Measurements from ENCODE around the gene RAB5B.

The RAB5B gene

DNA sequence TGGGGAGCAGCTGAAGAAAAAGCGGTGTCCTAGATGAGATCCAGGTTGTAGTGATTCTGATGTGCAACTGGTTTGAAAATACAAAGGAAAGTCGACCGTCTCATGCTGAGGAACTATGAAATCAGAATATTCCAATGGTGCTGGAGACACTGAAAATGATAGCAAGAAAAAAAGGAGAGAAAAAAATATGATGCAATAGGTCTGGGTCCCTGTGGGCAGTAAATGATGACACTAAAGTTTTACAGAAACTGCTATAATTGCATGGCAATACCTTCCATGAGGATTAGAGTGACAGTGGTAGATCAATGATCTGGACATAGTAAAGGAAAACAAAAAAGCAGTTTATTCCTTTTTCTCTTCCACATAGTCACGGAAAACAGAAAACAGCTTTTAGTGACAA lies 48.5 kb upstream of the RAB5B start:
- TF ChIP-seq, protein P1, sequence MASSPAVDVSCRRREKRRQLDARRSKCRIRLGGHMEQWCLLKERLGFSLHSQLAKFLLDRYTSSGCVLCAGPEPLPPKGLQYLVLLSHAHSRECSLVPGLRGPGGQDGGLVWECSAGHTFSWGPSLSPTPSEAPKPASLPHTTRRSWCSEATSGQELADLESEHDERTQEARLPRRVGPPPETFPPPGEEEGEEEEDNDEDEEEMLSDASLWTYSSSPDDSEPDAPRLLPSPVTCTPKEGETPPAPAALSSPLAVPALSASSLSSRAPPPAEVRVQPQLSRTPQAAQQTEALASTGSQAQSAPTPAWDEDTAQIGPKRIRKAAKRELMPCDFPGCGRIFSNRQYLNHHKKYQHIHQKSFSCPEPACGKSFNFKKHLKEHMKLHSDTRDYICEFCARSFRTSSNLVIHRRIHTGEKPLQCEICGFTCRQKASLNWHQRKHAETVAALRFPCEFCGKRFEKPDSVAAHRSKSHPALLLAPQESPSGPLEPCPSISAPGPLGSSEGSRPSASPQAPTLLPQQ (tag by site-specific recombination; IDR thresholded peaks at IDR 0.05), result peak; percentile 25; the same call in 1 of the 2 replicates
- TF ChIP-seq KLF16 (tag by site-specific recombination; IDR thresholded peaks at IDR 0.05) (0 out of 2 replicates have a peak, but pooled peaks have one; percentile 37), ZBTB48 (tag by site-specific recombination; IDR thresholded peaks at IDR 0.05) (no peak)
- ChIA-PET POLR2A (interaction anchor here (2.1 to 4.4 kb wide), 3 partner anchors 20 to 107 kb away, joined by 12 to 42 read pairs (median 22); partner anchors contain the start of genes DNAJC14, ORMDL2 and SARNP), CTCF (interaction anchor here (0.6 to 3.4 kb wide), 8 partner anchors 8 to 1682 kb away, joined by 3 to 28 read pairs (median 8); partner anchors contain the start of genes DNAJC14 and RAB5B)
- H3K27ac ChIP-seq (ENCODE audit: extremely low read depth, low read depth, low read length), result no peak overlapping the region
- no peaks in the 10 kb centered on the region for H3K9me3 ChIP-seq (ENCODE audit: control insufficient read depth, insufficient read depth, low read depth, low read length)
- peaks cover 17 to 22% of the 10 kb centered on the region in 2 experiments for H3K36me3 ChIP-seq (ENCODE audit: control insufficient read depth in 2 of 2, insufficient read depth in 1 of 2, low read length in 2 of 2)
- no peaks in the 10 kb centered on the region for H3K4me1 ChIP-seq (ENCODE audit: control insufficient read depth, insufficient read depth, low read length)
- H3K4me3 ChIP-seq (ENCODE audit: low read depth, low read length), result no peak overlapping the region

DNA sequence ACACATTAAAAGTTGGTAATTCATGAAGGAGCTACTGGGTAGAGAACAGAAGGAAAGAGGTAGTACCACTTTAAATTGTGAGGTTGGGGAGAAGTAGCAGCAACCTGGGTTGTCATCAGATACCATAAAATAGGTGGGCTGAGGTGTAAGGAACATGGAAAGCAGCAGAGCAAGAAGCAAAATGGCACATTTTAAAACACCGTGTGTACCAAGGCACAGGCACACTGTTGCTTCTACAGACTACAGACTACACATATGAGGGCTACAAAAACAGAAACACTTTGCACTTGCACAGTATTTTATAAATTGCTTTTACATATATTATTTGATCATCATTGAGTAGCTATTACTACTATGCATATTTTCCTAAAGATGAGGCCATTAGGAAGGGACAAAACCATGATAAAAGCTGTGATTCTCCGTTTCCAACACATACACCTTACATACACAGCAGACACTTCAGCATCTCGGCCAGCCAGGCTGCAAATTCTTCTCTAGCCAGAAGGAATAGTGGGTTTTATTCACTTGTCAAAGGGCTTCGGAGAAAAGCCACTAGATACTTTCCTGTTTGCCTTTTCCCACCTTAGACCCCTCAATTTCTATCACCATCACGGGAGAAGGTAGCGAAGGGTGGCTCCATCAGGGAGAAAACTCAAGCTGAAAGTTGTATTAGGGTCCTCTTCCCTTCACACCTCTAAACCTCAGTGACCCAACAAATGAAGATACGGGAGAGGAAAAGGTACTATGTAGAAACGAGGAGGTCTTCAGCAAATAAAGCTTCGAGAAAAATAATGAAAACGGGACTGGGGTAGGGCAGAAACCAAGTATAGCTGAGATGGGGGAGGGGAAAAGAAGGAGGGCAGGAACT lies 47.8 kb upstream of the RAB5B start:
- ChIA-PET POLR2A (interaction anchor here (0.9 to 4.4 kb wide), 7 partner anchors 21 to 188 kb away, joined by 4 to 42 read pairs (median 12); partner anchors contain the start of genes DNAJC14, ORMDL2, RAB5B and SARNP), CTCF (interaction anchor here (0.6 to 3.4 kb wide), 29 partner anchors 9 to 1935 kb away, joined by 3 to 28 read pairs (median 3); partner anchors contain the start of genes DNAJC14, ORMDL2, RAB5B and SARNP)
- Histone ChIP-seq H3K9me3 (ENCODE audit: control insufficient read depth, insufficient read depth, low read depth, low read length) (no peaks in the 10 kb centered on the region), H3K4me3 (ENCODE audit: low read depth, low read length) (peak overlapping the region; percentile 80), H3K36me3 (ENCODE audit: control insufficient read depth in 2 of 2, insufficient read depth in 1 of 2, low read length in 2 of 2) (peaks cover 14 to 22% of the 10 kb centered on the region in 2 experiments; a peak in 2 of 3 replicates), H3K4me1 (ENCODE audit: control insufficient read depth, insufficient read depth, low read length) (no peaks in the 10 kb centered on the region; the same call in 1 of the 2 replicates), H3K27ac (ENCODE audit: extremely low read depth, low read depth, low read length) (peak overlapping the region; percentile 94)
- TF ChIP-seq ZSCAN30 (tag by site-specific recombination; IDR thresholded peaks at IDR 0.05) (no peak), MEIS1 (CRISPR knock-in tag; IDR thresholded peaks at IDR 0.05; ENCODE audit: borderline replicate concordance) (no peak), SCRT2 (tag by site-specific recombination; IDR thresholded peaks at IDR 0.05) (peak; percentile 89), ZNF335 (tag by site-specific recombination; conservative IDR thresholded peaks at IDR 0.05) (peak; percentile 98), GLIS2 (tag by site-specific recombination; IDR thresholded peaks at IDR 0.05) (no peak), ZNF2 (tag by site-specific recombination; IDR thresholded peaks at IDR 0.05) (no peak), KLF16 (tag by site-specific recombination; IDR thresholded peaks at IDR 0.05) (no peak), ZNF366 (tag by site-specific recombination; conservative IDR thresholded peaks at IDR 0.05) (peak; percentile 91; the same call in 1 of the 2 replicates), PRDM1 (tag by site-specific recombination; IDR thresholded peaks at IDR 0.05) (peak; percentile 88), ZNF76 (tag by site-specific recombination; IDR thresholded peaks at IDR 0.05; ENCODE audit: borderline replicate concordance, low read depth) (no peak), BCL11A (tag by site-specific recombination; IDR thresholded peaks at IDR 0.05; ENCODE audit: low read depth) (peak; percentile 92; the same call in 1 of the 2 replicates)
- TF ChIP-seq, protein P2, sequence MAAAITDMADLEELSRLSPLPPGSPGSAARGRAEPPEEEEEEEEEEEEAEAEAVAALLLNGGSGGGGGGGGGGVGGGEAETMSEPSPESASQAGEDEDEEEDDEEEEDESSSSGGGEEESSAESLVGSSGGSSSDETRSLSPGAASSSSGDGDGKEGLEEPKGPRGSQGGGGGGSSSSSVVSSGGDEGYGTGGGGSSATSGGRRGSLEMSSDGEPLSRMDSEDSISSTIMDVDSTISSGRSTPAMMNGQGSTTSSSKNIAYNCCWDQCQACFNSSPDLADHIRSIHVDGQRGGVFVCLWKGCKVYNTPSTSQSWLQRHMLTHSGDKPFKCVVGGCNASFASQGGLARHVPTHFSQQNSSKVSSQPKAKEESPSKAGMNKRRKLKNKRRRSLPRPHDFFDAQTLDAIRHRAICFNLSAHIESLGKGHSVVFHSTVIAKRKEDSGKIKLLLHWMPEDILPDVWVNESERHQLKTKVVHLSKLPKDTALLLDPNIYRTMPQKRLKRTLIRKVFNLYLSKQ (tag by site-specific recombination; IDR thresholded peaks at IDR 0.05; ENCODE audit: borderline replicate concordance), result no peak
- TF ChIP-seq, protein P1 (tag by site-specific recombination; IDR thresholded peaks at IDR 0.05), result peak; percentile 40; the same call in 1 of the 2 replicates
- TF ChIP-seq, protein P3, sequence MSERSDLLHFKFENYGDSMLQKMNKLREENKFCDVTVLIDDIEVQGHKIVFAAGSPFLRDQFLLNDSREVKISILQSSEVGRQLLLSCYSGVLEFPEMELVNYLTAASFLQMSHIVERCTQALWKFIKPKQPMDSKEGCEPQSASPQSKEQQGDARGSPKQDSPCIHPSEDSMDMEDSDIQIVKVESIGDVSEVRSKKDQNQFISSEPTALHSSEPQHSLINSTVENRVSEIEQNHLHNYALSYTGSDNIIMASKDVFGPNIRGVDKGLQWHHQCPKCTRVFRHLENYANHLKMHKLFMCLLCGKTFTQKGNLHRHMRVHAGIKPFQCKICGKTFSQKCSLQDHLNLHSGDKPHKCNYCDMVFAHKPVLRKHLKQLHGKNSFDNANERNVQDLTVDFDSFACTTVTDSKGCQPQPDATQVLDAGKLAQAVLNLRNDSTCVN (tag by site-specific recombination; optimal IDR thresholded peaks at IDR 0.05), result no peak
- TF ChIP-seq, protein P4, sequence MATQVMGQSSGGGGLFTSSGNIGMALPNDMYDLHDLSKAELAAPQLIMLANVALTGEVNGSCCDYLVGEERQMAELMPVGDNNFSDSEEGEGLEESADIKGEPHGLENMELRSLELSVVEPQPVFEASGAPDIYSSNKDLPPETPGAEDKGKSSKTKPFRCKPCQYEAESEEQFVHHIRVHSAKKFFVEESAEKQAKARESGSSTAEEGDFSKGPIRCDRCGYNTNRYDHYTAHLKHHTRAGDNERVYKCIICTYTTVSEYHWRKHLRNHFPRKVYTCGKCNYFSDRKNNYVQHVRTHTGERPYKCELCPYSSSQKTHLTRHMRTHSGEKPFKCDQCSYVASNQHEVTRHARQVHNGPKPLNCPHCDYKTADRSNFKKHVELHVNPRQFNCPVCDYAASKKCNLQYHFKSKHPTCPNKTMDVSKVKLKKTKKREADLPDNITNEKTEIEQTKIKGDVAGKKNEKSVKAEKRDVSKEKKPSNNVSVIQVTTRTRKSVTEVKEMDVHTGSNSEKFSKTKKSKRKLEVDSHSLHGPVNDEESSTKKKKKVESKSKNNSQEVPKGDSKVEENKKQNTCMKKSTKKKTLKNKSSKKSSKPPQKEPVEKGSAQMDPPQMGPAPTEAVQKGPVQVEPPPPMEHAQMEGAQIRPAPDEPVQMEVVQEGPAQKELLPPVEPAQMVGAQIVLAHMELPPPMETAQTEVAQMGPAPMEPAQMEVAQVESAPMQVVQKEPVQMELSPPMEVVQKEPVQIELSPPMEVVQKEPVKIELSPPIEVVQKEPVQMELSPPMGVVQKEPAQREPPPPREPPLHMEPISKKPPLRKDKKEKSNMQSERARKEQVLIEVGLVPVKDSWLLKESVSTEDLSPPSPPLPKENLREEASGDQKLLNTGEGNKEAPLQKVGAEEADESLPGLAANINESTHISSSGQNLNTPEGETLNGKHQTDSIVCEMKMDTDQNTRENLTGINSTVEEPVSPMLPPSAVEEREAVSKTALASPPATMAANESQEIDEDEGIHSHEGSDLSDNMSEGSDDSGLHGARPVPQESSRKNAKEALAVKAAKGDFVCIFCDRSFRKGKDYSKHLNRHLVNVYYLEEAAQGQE (tag by site-specific recombination; IDR thresholded peaks at IDR 0.05), result 0 out of 2 replicates have a peak, but pooled peaks have one; percentile 25
